Measurements from ENCODE around the gene LIFR. TPM values are rescaled to one million over a fixed set of nuclear protein-coding genes. Genes with fewer than 3 reads are reported as not detected.

The LIFR gene
- total RNA-seq, 1 donor from 2014 or later: 56.1 TPM

GRCh38 chr5:38431242-38431853 lies 125.1 kb downstream of the LIFR start:
- ATAC-seq: no peak
- DNase-seq (ENCODE audit: missing footprints): no peak
- intact Hi-C loops (cut with DNase I): no loop called here

GRCh38 chr5:38426986-38427950 lies 129.2 kb downstream of the LIFR start:
- ATAC-seq (no peak), DNase-seq (ENCODE audit: missing footprints) (no peak)
- intact Hi-C loops (cut with DNase I): no loop called here

GRCh38 chr5:38426490-38426889 lies 130.0 kb downstream of the LIFR start:
- no peak for ATAC-seq
- no peak for DNase-seq (ENCODE audit: missing footprints)
- intact Hi-C loops (cut with DNase I): no loop called here

Small RNAs within 50 kb of the gene (microRNA-seq; reads per million reads assigned to microRNA genes)
- gene MIR3650: not detected
